HG03439 (cell line): ENCODE data around the gene CAMK1D.

Source experiments
- ATAC-seq: cut with Tn5 transposase; IDR thresholded peaks from one replicate; pipeline ENCODE4 v1.9.1; 2021; ENCODE audit warnings: mild to moderate bottlenecking, moderate library complexity; ENCODE audit not compliant: unreplicated experiment

CAMK1D gene

GRCh38 chr10:12780634-12781601 lies 431.6 kb downstream of the CAMK1D start:
- no peak for ATAC-seq

GRCh38 chr10:12781976-12782375 lies 432.6 kb downstream of the CAMK1D start:
- no peak for ATAC-seq

- ATAC-seq = no peak
Measured at GRCh38 chr10:12782537-12782936, 433.2 kb downstream of the CAMK1D start.

- ATAC-seq = no peak
Measured at GRCh38 chr10:12783293-12783692, 433.9 kb downstream of the CAMK1D start.

- ATAC-seq = no peak
Measured at GRCh38 chr10:12784646-12785045, 435.3 kb downstream of the CAMK1D start.

GRCh38 chr10:12785415-12785831 lies 436.1 kb downstream of the CAMK1D start:
- no peak for ATAC-seq

- no peak for ATAC-seq
Measured at GRCh38 chr10:12787297-12787696, 437.9 kb downstream of the CAMK1D start.

- ATAC-seq = no peak
Measured at GRCh38 chr10:12788277-12788676, 438.9 kb downstream of the CAMK1D start.

GRCh38 chr10:12790270-12790669 lies 440.9 kb downstream of the CAMK1D start:
- ATAC-seq = no peak

GRCh38 chr10:12791728-12792127 lies 442.4 kb downstream of the CAMK1D start:
- no peak for ATAC-seq

GRCh38 chr10:12792889-12793556 lies 443.7 kb downstream of the CAMK1D start:
- ATAC-seq = no peak

- ATAC-seq = no peak
Measured at GRCh38 chr10:12795315-12796110, 446.2 kb downstream of the CAMK1D start.

GRCh38 chr10:12796401-12797160 lies 447.2 kb downstream of the CAMK1D start:
- no peak for ATAC-seq

- ATAC-seq = no peak
Measured at GRCh38 chr10:12797471-12798262, 448.3 kb downstream of the CAMK1D start.

GRCh38 chr10:12799144-12799543 lies 449.8 kb downstream of the CAMK1D start:
- ATAC-seq = no peak

GRCh38 chr10:12799714-12800113 lies 450.4 kb downstream of the CAMK1D start:
- ATAC-seq = no peak

- no peak for ATAC-seq
Measured at GRCh38 chr10:12800302-12800701, 451.0 kb downstream of the CAMK1D start.

GRCh38 chr10:12801214-12802087 lies 452.1 kb downstream of the CAMK1D start:
- ATAC-seq = no peak

- no peak for ATAC-seq
Measured at GRCh38 chr10:12803776-12804175, 454.4 kb downstream of the CAMK1D start.
